ENCODE results near the gene HMCN2.
"Not testable (repeated sequence)": the region's sequence is repeated elsewhere in the genome, so short reads cannot be mapped to it uniquely, and the experiment has no call there.

Gene HMCN2

DNA sequence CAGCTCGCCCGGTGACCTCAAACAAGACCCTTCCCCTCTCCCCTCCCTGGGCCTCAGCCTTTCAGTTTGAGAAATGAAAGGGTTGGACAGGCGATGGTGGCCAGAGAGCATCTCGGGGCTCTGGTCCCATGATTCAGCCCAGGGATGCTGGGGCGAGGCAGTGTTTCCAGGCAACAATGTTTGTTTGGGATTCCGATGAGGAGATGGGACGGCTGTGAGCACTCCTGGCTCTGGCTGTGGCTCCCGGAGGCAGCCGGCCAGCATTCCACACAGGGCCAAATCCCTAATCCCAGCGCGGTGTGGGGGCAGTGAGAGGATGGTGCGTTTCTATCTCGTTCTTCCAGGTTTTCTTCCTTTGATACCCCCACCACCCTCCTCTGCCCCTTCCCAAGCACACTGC is 66.0 kb downstream of the HMCN2 start:
- no peak for DNase-seq

DNA sequence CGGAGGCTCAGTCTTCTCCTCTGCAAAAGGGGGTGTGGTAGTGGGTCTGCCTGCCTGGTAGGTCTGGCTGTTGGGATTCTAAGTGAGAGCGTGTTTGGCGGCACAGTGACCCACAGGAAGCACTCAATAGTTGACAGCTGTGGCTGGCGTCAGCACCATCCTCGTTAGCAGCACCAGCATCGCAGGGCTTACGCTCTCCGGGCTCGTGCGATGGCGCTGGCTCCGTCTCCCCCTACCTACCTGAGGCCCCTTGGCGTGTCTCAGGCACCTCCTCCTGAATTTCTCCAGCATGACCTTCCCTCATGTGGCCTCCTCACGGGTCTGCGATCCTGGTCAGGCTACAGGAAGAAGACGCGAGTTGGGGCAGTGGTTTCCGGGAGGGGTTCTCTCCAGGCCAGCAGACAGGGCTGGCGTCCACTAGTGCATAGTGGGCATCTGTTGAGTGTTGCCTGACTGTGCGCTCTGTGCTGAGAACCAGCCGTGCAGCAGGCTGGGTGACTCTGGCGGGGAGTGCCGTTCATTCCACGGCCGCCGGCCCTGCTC is 66.9 kb downstream of the HMCN2 start:
- DNase-seq: no peak

DNA sequence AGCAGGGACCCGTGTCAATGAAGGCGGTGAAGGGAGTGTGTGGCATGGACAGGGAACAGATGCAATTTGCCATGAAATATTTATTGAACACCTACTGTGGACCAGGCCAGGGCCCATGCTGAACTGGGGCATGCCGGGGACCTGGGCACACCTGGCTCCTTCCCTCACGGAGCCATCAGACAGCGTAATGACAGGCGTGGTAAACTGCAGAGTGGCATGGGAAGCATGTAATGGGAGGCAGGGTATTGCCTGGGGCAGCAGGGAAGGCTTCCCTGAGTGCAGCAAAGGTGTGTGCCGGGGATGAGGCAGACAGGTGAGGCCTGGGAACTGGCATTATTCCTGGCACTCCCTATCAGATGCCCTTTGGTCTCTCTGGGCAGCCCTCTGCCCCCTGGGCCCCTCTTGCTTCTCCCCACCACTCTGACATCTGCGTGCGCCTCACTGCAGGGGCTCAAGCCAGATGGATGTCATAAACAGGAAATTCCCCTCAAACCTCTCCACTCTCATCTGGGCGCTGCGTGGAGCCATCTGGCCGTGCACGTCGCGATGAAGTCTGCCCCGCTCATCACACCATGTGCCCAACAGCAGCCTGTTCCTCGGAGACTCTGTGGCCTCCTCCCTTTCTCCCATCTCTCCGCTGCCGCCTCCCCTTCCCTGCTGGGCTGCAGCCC is 67.6 kb downstream of the HMCN2 start:
- no peak for DNase-seq

DNA sequence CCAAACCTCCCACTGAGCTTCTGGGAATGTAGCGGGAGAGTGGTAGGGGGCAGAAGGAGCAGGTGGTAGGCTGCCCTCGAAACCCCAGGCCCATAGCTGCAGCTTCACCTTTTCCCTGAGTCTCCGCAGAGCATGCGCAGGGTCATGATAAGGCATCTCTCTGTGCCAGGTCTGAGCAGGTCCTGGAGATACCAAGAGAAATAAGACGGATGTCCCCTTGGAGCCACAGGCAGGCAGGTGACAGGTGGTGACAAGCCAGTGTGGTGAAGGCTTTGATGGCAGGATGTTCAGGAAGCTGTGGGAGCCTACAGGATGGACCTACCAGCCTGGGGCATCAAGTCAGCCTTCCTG is 68.1 kb downstream of the HMCN2 start:
- DNase-seq: no peak

DNA sequence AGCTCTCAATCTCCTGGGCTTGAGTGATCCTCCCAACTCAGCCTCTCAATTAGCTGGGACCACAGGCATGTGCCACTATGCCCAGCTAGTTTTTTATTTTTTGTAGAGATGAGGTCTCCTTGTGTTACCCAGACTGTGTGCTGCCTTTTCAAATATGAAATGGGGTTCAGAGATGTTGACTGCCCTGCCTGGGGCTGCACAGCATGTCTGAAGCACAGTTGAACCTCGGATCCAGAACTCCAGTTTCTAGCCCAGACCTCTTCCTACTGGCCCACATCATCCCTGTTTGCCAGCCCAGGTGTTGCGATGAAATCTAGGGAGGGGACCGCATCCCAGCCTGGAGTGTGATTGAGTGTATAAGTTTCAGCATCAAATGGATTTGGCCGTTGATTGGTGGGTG is 69.4 kb downstream of the HMCN2 start:
- no peak for DNase-seq

DNA sequence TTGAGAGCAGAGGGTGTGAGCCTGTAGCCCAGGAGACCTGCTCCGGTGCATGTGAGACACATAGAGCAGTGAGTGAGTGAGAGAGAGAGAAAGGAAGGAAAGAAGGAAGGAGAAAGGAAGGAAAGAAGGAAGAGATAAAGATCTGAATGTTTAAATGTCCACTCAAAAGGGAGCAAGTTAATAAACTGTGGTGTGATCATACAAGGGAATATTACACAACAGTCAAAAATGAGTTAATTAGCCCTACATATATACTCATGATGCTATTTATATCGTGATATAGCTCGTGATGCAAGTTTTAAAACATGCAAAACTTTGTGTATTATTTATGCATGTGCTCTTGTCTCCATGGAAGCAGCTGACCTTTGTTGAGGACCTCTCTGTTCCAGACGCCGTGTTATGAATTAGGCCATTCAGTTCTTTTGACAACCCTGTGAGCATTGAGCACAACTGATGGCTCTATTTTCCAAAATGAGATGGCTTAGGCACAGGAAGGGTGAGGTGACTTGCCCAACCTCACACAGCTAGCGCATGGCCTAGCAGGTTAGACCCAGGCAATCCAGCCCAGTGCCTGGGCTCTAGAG is 70.6 kb downstream of the HMCN2 start:
- DNase-seq: no peak

DNA sequence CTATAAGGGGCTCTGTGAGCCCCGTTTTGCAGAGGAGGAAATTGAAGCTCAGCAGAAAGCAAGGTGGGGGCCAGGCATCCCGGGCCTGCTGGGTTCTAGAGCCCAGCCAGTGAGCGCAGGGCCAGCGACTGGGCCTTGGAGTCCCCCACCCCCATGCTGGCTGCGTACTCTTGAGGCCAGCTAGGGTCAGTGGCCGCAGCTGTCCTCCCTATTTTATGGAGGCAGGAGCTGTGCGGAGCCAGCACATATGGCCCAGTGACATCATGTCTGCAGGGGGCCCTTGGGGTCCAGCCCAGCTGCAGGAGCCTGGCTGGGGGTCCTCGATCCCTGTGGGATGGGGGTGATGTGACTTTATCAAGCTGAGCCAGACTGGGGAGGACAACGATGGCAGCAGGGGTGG is 71.3 kb downstream of the HMCN2 start:
- DNase-seq: no peak

DNA sequence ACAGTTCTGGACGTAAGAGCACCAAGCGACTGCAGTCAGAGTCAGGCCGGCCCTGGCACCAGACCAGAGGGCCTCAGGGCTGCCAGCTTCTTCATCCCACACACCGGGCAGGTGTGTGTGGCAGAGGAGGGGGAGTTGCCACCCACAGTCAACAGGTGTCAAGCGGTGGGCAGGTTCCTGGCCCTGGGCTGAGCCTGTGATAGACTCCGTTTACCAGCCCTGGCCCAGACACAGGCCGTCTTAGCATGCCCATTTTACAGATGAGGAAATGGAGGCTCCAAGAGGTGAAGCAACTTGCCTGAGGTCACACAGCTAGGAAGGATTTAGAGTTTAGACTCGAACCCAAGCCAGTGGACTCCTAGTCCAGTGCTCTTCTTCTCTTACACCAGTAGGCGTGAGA is 71.8 kb downstream of the HMCN2 start:
- DNase-seq: no peak

DNA sequence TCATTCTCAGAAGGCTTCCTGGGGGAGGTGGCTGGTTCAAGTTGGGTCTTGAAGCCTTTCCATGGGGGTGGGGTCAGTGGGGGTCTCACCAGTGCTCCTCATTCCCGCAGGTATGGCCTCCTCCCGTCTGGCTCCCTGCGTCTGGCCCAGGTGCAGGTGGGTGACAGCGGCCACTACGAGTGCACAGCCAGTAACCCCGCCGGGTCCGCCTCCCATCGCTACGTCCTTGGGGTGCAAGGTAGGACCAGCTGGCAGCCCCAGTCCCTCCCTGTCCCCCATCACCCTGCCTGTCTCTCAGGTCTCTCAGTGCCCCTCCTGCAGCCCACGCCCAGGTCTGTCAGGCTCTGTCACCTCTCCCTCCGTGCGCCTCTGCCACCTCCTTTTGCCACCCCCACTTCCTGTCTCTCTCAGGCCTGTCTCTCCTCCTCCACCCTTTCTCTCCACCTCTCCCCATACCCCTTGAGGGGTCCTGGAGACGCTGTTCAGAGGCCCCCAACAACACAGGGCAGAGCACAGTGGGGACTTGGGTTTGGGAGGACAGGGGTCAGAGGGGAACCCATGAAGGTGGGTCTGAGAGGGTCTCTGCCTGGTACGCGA is 72.3 kb downstream of the HMCN2 start:
- DNase-seq: no peak

DNA sequence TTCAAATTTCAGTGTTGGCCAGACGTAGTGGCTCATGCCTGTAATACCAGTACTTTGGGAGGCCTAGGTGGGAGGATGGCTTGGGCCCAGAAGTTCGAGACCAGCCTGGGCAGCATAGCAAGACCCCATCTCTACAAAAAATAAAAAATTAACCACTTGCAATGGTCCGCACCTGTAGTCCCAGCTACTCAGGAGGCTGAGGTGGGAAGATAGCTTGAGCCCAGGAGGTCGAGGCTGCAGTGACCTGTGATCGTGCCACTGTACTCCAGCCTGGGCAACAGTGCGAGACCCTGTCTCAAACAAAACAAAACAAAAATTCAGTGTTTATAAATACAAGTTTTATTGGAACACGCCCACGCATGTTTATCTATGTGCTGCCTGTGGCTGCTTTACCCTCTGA is 73.3 kb downstream of the HMCN2 start:
- not testable (repeated sequence) for DNase-seq

DNA sequence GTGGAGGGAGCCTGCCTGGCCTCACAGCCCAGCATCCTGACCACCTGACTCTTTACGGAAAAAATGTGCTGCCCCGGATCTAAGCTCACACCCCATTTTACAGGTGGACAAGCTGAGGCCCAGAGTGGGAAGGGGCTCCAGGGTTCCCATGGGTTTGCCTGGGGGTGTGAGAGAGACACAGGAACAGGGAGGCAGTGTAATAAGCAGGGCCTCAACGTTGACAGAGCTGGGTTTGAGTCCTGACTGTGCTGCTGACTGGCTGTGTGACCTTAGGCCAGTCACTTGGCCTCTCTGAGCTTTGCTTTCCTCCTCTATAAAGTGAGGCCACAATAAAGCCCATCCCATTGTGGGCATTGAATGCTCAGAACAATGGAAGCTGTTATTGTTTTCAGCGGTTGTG is 73.7 kb downstream of the HMCN2 start:
- DNase-seq: no peak

DNA sequence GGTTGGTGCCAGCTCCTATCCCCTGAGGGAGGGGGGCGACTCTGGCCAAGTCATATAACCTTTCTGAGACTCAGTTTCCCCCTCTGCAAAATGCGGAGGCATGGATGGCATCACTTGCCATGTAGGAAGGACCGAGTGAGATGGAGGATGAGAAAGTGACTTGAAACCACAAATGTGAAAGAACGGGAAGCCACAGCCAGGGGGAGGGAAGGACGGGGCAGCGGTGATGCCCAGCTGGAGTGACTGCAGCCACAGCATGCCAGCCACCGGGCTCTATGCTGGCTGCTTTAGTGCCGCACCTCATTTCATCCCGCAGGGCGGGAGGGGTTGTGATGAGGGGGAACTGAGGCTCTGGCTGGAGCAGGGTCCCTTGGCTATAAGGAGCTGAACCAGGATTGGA is 74.5 kb downstream of the HMCN2 start:
- DNase-seq: no peak

DNA sequence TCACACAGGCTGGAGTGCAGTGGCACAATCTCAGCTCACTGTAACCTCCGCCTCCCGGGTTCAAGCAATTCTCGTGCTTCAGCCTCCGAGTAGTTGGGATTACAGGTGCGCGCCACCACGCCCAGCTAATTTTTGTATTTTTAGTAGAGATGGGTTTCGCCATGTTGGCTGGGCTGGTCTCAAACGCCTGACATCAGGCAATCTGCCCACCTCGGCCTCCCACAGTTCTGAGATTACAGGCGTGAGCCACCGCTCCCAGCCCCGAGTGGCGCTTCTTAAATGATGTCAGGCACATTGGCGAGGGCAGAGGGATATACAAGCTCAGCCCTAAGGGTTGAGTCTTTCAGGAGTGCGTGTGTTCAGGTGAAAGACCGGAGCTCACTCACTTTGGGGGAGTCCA is 75.0 kb downstream of the HMCN2 start:
- not testable (repeated sequence) for DNase-seq

DNA sequence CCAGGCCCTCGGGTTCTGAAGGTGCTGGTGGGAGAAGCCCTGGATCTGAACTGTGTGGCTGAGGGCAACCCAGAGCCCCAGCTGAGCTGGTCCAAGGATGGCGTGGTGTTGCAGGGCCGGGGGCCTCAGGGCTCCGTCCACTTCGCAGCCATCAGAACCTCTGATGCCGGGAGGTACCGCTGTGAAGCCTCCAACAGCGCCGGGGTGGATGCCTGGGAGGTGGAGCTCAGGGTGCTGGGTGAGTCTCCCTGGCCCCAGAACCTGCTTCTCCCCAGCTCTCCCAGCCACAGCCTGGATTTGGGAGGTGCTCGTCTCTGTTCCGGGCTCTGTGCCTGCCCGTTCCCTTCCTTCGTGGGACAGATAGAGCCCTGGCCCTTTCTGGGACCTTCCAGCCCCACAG is 75.6 kb downstream of the HMCN2 start:
- no peak for DNase-seq

DNA sequence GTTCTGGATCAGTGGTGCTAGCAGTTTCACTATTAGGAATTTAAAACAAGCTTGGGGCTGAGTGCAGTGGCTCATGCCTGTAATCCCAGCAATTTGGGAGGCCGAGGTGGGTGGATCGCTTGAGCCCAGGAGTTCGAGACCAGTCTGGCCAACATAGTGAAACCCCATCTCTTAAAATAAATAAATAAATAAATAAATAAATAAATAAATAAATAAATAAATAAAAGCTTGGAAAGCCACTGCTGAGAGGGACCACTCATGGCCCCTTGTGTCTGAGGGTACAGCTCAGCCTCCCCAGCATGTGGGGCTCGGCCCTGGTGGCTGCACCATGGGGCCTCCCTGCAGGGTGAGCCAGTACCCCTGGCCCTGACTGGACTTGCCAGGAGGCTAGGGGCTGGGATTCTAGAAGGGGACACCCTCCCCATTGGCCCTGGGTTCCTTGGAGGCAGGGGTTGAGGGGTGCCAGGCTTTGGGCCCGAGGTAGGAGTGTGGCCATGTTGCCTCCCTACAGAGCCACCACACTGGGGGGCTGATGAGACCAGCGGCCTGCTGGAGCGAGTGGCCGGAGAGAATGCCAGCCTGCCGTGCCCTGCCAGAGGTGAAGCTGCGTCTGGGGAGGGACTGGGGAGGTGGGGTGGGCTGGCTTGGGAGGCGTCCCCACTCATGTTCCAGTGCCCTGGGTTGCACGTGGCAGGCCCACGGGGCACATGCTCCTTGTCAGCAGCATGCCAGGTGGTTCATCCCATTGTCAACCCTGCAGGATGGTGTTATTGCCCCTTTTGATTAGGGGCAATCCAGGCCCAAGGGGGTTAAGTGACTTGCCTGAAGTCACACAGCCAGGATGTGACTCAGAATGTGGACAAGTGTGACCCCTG is 76.5 kb downstream of the HMCN2 start:
- no peak for DNase-seq

DNA sequence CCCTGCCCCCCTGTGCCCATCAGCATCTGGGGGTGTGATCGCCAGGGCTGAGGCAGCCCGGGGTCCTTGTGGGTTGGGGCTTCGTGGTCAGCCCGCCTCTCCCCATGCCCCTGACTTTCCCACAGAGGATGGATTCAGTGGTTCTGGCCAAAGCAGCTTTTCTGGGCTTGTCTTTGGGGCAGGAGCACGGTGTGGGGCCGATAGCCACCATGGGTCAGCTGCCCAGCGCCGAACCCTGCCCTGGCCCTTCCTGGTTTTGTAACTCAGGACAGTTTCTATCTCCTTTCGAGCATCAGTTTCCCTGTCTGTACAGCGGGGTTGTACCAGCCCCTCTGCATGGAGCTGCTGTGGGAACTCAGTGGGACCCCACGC is 77.1 kb downstream of the HMCN2 start:
- DNase-seq: no peak

DNA sequence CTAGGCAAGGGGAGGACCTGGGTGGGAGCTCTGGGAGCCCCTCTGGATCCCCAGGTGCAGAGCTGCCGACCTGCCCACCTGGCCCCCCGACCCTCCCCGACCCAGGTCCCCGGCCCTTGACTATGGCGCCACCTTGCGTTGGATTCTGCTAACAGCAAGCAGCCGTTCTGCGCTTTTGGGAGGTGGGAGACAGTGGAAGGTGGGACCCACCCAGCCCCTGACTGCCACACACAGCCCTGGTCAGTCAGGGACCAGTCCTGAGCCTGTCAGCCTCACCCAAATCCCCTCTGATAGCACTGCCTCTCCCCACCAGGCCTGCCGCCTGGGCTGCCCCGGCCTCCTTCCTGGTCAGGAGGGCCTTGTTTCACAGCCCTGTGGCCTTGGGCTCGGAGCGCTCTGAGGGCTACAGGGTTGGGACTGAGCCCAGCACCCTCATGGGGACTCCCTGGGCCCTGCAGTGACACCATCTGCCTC is 77.9 kb downstream of the HMCN2 start:
- peak in 2 of 14 donors; percentile 1 to 15 for DNase-seq

DNA sequence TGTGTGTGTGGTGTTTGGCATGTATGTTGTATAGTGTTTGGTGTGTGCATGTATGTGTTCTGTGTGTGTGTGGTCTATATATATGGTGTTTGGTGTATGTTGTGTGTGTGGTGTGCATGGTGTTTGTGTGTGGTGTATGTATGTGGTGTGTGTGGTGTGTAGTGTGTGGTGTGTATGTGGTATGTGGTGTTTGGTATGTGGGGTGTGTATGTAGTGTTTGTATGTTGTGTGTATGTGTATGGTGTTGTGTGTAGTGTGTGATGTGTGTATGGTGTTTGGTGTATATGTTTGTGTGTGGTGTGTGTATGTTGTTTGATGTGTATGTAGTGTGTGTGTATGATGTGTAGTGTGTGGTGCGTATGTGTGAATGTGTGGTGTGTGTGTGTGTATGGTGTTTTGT is 78.8 kb downstream of the HMCN2 start:
- DNase-seq: no peak

DNA sequence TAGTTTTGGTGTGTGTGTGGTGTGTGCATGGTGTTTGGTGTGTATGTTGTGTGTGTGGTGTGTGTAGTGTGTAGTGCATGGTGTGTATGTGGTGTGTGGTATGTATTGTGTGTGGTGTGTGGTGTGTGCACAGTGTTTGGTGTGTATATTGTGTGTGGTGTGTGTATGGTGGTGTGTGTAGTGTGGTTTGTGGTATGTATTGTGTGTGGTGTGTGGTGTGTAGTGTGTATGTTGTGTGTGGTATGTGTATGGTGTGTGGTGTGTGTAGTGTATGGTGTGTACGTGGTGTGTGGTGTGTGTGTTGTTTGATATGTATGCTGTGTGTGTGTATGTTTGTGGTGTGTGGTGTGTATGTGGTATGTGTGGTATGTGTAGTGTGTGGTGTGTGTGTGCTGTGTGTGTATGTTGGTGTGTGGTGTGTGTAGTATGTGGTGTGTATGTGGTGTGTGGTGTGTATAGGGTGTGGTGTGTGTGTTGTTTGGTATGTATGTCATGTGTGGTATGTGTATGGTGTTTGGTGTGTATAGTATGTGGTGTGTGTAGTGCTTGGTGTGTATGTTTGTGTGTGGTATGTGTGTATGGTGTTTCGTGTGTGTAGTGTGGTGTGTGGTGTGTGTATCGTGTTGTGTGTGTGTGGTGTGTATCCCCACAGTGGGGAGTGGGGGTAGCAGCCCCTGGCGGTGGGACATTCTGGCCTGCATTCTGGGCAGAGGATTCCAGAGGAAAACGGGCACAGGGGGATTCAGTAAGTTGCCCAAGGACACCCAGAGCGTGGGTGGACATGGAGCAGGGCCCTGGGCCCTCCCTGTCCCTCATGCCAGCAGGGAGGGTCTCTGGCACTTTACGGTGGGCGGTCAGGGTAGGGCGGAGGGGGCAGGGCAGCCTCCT is 79.7 kb downstream of the HMCN2 start:
- DNase-seq: no peak

DNA sequence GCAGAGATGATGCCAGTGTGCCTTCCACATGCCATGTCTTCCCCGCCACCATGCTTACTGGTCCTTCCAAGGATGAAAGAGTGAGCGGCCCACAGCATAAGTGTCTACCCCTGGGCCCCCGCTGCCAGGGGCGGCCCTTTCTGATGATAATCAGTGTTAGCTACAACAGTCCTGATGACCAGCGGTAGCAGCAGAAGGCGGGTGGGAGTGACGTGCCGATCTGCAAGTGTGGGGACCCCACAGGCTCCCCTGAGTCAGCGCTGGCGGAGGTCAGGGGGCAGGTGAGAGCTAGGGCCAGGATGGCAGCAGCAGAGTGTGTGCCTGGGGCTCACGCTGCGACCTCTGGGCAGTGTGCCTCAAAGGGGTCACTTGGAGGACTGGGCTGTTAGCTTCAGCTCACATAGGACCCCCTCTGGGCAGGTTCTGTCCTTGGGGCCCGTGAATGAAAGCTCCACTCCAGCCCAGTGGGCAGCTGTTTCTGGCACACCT is 80.4 kb downstream of the HMCN2 start:
- DNase-seq: no peak

DNA sequence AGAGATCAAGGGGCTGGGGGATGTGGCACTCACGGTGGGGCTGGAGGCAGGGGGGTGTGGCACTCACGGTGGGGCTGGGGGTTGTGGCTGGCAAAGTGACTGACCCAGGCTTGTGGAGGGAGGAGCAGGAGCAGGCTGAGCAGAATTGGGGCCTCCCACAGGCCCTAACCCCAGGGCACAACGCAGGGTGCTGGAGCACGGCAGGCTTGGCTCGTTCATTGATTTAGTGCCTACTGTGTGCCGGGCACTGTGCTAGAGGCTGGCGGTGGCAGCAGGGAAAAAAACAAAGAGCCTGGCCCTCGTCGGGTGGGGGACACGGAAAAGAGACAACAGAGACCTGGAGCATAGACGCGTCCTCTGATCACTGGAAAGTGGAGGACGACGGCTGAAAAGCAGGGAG is 80.9 kb downstream of the HMCN2 start:
- no peak for DNase-seq

DNA sequence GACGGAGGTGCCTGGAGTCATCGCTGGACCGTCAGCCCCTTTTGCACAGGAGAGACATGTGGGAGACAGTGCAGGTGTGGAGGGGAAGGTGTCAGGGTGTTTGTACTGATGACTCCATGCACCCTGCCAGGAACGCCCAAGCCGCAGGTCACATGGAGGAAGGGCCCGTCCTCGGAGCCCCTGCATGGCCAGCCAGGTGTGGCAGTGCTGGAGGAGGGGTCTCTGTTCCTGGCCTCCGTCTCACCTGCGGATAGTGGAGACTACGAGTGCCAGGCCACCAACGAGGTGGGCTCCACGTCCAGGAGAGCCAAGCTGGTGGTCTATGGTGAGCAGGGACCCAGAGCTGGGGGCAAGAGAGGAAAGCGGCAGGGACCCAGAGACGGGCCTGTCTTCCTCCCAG is 81.5 kb downstream of the HMCN2 start:
- no peak for DNase-seq
